SK-MEL-5 (cell line): ENCODE data around the gene GHSR. TPM values are rescaled to one million over a fixed set of nuclear protein-coding genes. Genes with fewer than 3 reads are reported as not detected.

Experiments used
- DNase-seq: peaks from one replicate; pipeline ENCODE4 v3.0.0-alpha.2; 2016; ENCODE audit warnings: low read depth, low spot score
- in situ Hi-C: cut with HindIII; loops from 2 replicates; pipeline ENCODE4 v1.10.0; 2016; ENCODE audit warnings: low sequenced_read_pairs, high pct_unique_total_duplicates, low pct_unique_long_range_greater_than_20kb
- total RNA-seq: library from RNA; depleted of rRNA; stranded (reverse); fragments of >200 nt; shearing (Covaris generic); gene quantifications from 2 replicates; pipeline ENCODE4 v1.2.3, GENCODE V29; 2014

GHSR gene
- total RNA-seq, 1 experiment from 2014 or later, result not detected

GRCh38 chr3:172446198-172446597 lies 2.1 kb downstream of the GHSR start:
- in situ Hi-C loops, result no loop called here
- DNase-seq, result no peak

- in situ Hi-C loops, result no loop called here
- no peak for DNase-seq
These were observed 3.4 kb downstream of the GHSR start for GRCh38 chr3:172444821-172445220.

- no peak for DNase-seq
- in situ Hi-C loops, result no loop called here
These were observed 5.7 kb downstream of the GHSR start for GRCh38 chr3:172442606-172443005.

- in situ Hi-C loops, result no loop called here
- DNase-seq, result no peak
These were observed 6.7 kb downstream of the GHSR start for GRCh38 chr3:172441581-172441980.

- DNase-seq, result no peak
- in situ Hi-C loops, result no loop called here
These were observed 10.1 kb downstream of the GHSR start for GRCh38 chr3:172438186-172438585.

- in situ Hi-C loops, result no loop called here
- no peak for DNase-seq
These were observed 10.5 kb downstream of the GHSR start for GRCh38 chr3:172437713-172438112.

- in situ Hi-C loops, result no loop called here
- DNase-seq, result no peak
These were observed 32.9 kb downstream of the GHSR start for GRCh38 chr3:172415323-172415722.

GRCh38 chr3:172411478-172411947 lies 36.7 kb downstream of the GHSR start:
- DNase-seq, result no peak
- in situ Hi-C loops, result no loop called here

GRCh38 chr3:172410702-172411477 lies 37.4 kb downstream of the GHSR start:
- DNase-seq, result no peak
- in situ Hi-C loops, result no loop called here

GRCh38 chr3:172407872-172408271 lies 40.4 kb downstream of the GHSR start:
- DNase-seq, result no peak
- in situ Hi-C loops, result no loop called here

GRCh38 chr3:172405914-172406313 lies 42.3 kb downstream of the GHSR start:
- no peak for DNase-seq
- in situ Hi-C loops, result no loop called here

- DNase-seq, result no peak
- in situ Hi-C loops, result no loop called here
These were observed 43.9 kb downstream of the GHSR start for GRCh38 chr3:172404237-172404962.

- in situ Hi-C loops, result no loop called here
- no peak for DNase-seq
These were observed 45.2 kb downstream of the GHSR start for GRCh38 chr3:172402892-172403643.

GRCh38 chr3:172402090-172402489 lies 46.2 kb downstream of the GHSR start:
- in situ Hi-C loops, result no loop called here

GRCh38 chr3:172398484-172398883 lies 49.8 kb downstream of the GHSR start:
- no peak for DNase-seq
- in situ Hi-C loops, result no loop called here

More at GRCh38 chr3:172402090-172402489, 46.2 kb downstream of the GHSR start:
- no peak for DNase-seq

GRCh38 chr3:172397716-172398405 lies 50.4 kb downstream of the GHSR start:
- in situ Hi-C loops, result no loop called here
- DNase-seq, result no peak

GRCh38 chr3:172396400-172396799 lies 51.9 kb downstream of the GHSR start:
- DNase-seq, result no peak
- in situ Hi-C loops, result no loop called here

- DNase-seq, result no peak
- in situ Hi-C loops, result no loop called here
These were observed 53.6 kb downstream of the GHSR start for GRCh38 chr3:172394692-172395091.
